ENCODE data around the gene TNPO1.

TNPO1 gene

DNA sequence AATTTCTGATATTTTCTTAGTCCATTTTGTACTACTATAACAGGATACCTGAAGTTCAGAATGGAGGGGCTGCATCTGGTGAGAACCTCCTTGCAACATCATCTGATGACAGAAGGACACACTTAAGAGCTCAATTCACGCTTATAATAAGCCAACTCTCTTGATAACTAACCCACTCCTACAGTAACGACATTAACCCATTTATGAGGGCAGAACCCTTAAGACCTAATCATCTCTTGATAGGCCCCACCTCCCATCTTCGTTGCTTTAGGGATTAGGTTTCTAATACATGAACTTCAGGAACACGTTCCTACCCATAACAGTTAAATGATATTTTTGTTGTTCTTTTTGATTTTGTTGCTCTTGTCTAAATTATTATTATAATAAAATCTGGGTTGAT, 69.4 kb downstream of the TNPO1 start:
- TF ChIP-seq, protein P1, sequence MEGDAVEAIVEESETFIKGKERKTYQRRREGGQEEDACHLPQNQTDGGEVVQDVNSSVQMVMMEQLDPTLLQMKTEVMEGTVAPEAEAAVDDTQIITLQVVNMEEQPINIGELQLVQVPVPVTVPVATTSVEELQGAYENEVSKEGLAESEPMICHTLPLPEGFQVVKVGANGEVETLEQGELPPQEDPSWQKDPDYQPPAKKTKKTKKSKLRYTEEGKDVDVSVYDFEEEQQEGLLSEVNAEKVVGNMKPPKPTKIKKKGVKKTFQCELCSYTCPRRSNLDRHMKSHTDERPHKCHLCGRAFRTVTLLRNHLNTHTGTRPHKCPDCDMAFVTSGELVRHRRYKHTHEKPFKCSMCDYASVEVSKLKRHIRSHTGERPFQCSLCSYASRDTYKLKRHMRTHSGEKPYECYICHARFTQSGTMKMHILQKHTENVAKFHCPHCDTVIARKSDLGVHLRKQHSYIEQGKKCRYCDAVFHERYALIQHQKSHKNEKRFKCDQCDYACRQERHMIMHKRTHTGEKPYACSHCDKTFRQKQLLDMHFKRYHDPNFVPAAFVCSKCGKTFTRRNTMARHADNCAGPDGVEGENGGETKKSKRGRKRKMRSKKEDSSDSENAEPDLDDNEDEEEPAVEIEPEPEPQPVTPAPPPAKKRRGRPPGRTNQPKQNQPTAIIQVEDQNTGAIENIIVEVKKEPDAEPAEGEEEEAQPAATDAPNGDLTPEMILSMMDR (IDR thresholded peaks at IDR 0.05; ENCODE audit: insufficient read depth, low read depth, low read length, missing control alignments), result no peak
- no peak overlapping the region for H3K4me3 ChIP-seq (ENCODE audit: low read length)
- no peak for DNase-seq (ENCODE audit: low read depth)

- TF ChIP-seq, protein P1 (IDR thresholded peaks at IDR 0.05; ENCODE audit: insufficient read depth, low read depth, low read length, missing control alignments), result no peak
- DNase-seq (ENCODE audit: low read depth), result no peak
- no peak overlapping the region for H3K4me3 ChIP-seq (ENCODE audit: low read length)
These were observed 72.1 kb downstream of the TNPO1 start for GRCh38 chr5:72888595-72888994.

DNA sequence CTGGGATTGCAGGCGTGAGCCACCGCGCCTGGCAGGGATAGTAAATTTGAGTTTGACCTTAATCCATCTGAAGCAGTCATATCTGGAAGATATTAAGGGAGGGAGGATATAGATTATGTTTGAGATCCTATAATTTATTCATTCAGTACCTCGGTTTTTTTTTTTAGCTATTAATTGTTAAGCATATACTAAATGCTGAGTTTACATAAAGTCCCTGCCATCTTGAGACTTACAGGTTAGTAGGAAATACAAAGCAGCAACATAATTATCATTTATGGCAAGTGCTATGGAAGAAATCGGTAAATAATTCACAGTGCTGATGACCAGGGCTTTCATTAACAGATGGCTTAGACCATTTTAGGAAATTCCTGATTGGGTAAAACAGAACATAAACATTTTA, 72.9 kb downstream of the TNPO1 start:
- TF ChIP-seq, protein P1 (IDR thresholded peaks at IDR 0.05; ENCODE audit: insufficient read depth, low read depth, low read length, missing control alignments), result no peak
- no peak for DNase-seq (ENCODE audit: low read depth)
- no peak overlapping the region for H3K4me3 ChIP-seq (ENCODE audit: low read length)

DNA sequence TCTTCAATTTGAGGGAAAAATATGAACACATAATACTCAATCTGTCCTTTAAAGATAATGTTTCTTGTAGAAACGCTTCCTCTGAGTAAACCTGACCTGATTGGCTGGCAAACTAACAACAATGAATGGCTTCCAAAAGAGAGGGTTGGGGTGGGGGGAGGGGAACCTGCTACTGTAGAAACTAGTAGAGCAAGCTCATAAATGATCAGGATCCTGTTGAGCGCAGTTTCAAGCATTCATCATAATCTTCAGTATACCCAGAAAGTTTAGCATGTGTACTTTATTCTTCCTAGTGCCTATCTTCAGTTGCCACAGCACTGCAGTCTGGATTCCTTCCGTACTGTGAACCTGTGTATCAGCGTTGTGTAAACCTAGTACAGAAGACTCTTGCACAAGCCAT, 76.4 kb downstream of the TNPO1 start:
- DNase-seq (ENCODE audit: low read depth), result no peak
- no peak overlapping the region for H3K4me3 ChIP-seq (ENCODE audit: low read length)
- TF ChIP-seq, protein P1 (IDR thresholded peaks at IDR 0.05; ENCODE audit: insufficient read depth, low read depth, low read length, missing control alignments), result no peak

- H3K4me3 ChIP-seq (ENCODE audit: low read length), result no peak overlapping the region
- TF ChIP-seq, protein P1 (IDR thresholded peaks at IDR 0.05; ENCODE audit: insufficient read depth, low read depth, low read length, missing control alignments), result no peak
- no peak for DNase-seq (ENCODE audit: low read depth)
These were observed 79.3 kb downstream of the TNPO1 start for GRCh38 chr5:72895758-72896157.

- no peak for DNase-seq (ENCODE audit: low read depth)
- TF ChIP-seq, protein P1 (IDR thresholded peaks at IDR 0.05; ENCODE audit: insufficient read depth, low read depth, low read length, missing control alignments), result no peak
- H3K4me3 ChIP-seq (ENCODE audit: low read length), result no peak overlapping the region
These were observed 90.3 kb downstream of the TNPO1 start for GRCh38 chr5:72906806-72907205.

DNA sequence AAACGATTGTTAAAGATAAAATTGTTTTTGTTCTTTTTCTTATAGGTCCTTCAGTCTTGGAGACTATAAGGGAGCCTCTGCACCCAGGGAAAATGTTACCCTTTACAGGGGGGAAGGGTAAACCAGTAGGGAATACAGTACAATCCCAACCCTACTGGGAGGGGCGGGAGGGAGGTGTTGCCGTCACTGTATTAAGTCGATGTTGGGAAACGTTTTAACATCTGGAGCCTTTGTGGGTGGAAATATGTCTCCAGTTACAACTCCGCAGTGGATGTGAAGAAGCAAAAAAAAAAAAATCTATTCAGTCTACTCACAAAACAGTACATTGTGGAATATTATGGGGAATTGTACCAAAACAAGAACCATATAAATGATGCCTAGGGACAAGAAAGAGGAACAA, 92.2 kb downstream of the TNPO1 start:
- DNase-seq (ENCODE audit: low read depth), result no peak
- TF ChIP-seq, protein P1 (IDR thresholded peaks at IDR 0.05; ENCODE audit: insufficient read depth, low read depth, low read length, missing control alignments), result no peak
- H3K4me3 ChIP-seq (ENCODE audit: low read length), result no peak overlapping the region
